Upper lobe of right lung (tissue), 1 donor: ENCODE results near the gene PDZD8. TPM values are rescaled to one million over a fixed set of nuclear protein-coding genes. Genes with fewer than 3 reads are reported as not detected.
A peak's percentile ranks its signal among the peaks of the same experiment; 100 is the strongest.

Experiments used
- ATAC-seq: fragments of 200-7000 bp; cut with Tn5 transposase; one replicate; pipeline ENCODE4 v1.9.1; 2020; ENCODE audit warnings: mild to moderate bottlenecking, moderate library complexity
- DNase-seq: peaks from one replicate; pipeline ENCODE4 v3.0.0-alpha.2; 2020
- H3K27ac ChIP-seq: fragments of 200-600 bp; one replicate; pipeline ENCODE4 v1.8.0; 2022
- H3K27me3 ChIP-seq: fragments of 200-600 bp; one replicate; pipeline ENCODE4 v1.8.0; 2022; ENCODE audit warnings: mild to moderate bottlenecking
- H3K36me3 ChIP-seq: fragments of 200-600 bp; one replicate; pipeline ENCODE4 v1.8.0; 2022
- H3K4me1 ChIP-seq: fragments of 200-600 bp; one replicate; pipeline ENCODE4 v1.8.0; 2022
- H3K4me3 ChIP-seq: fragments of 200-600 bp; one replicate; pipeline ENCODE4 v1.8.0; 2022; ENCODE audit warnings: mild to moderate bottlenecking
- H3K9me3 ChIP-seq: fragments of 200-600 bp; one replicate; pipeline ENCODE4 v1.8.0; 2022
- intact Hi-C: fragments of 100-400 bp; cut with DNase I; formaldehyde crosslinking; loops from one replicate; pipeline ENCODE4 v1.11.0; 2022
- total RNA-seq: library from RNA; stranded (reverse); fragmentation: NEBNext Ultra II Directional; extraction: Animal tissue kit (Norgen Biotek cat#: 25700); gene quantifications from one replicate; pipeline ENCODE4 v1.2.1, GENCODE V29; 2021
- TF ChIP-seq, protein P1 (sequence below): fragments of 200-600 bp; IDR thresholded peaks from one replicate; pipeline ENCODE4 v1.8.0; 2022; ENCODE audit warnings: antibody characterized with exemption
- donor health status: DM: no; HTN: yes; CAD: no; lungs with severe emphysema.

The PDZD8 gene
- total RNA-seq, 1 donor from 2014 or later, result 38.7 TPM

DNA sequence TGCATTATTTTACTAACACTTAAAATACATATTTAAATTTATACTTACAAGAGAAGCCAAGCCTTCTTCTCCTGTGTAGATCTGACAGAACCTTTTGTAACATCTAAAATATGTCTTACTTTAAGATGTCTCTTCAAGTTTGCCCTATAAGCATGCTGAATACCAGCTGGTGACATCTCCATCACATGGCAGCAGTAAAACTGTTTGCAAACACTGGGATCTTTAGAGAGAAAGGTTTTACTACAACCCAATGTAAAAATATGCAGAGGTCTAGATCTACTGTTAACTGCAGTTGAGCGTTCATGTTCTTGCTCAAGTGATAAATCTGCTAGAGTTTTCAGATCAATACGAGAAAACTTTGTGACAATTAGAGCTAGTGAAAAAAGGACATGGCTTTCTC, 23.2 kb downstream of the PDZD8 start:
- H3K27me3 ChIP-seq, result no peaks in the 10 kb centered on the region
- TF ChIP-seq, protein P1, sequence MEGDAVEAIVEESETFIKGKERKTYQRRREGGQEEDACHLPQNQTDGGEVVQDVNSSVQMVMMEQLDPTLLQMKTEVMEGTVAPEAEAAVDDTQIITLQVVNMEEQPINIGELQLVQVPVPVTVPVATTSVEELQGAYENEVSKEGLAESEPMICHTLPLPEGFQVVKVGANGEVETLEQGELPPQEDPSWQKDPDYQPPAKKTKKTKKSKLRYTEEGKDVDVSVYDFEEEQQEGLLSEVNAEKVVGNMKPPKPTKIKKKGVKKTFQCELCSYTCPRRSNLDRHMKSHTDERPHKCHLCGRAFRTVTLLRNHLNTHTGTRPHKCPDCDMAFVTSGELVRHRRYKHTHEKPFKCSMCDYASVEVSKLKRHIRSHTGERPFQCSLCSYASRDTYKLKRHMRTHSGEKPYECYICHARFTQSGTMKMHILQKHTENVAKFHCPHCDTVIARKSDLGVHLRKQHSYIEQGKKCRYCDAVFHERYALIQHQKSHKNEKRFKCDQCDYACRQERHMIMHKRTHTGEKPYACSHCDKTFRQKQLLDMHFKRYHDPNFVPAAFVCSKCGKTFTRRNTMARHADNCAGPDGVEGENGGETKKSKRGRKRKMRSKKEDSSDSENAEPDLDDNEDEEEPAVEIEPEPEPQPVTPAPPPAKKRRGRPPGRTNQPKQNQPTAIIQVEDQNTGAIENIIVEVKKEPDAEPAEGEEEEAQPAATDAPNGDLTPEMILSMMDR, result no peak
- H3K4me1 ChIP-seq, result peaks cover 8% of the 10 kb centered on the region
- H3K4me3 ChIP-seq, result no peak overlapping the region
- DNase-seq (no peak), ATAC-seq (no peak)
- no peak overlapping the region for H3K27ac ChIP-seq
- no peaks in the 10 kb centered on the region for H3K9me3 ChIP-seq
- intact Hi-C loops, result no loop called here
- H3K36me3 ChIP-seq, result no peaks in the 10 kb centered on the region

DNA sequence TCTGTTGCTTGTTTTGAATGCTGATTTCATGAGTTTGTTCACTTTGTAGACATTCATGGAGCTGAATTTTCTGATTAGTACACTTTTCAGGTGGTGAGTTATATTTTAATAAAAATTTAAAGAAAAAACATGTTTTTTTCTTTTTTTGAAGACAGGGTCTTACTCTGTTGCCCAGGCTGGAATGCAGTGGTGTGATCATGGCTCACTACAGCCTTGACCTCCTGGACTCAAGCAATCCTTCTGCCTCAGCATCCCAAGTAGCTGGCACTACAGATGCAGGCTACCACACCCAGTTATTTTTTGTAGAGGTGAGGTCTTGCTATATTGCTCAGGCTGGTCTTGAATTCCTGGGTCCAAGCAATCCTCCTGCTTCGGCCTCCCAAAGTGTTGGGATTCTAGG, 23.7 kb downstream of the PDZD8 start:
- TF ChIP-seq, protein P1, result no peak
- no peaks in the 10 kb centered on the region for H3K9me3 ChIP-seq
- intact Hi-C loops, result no loop called here
- DNase-seq (no peak), ATAC-seq (no peak)
- H3K27me3 ChIP-seq, result no peaks in the 10 kb centered on the region
- peaks cover 8% of the 10 kb centered on the region for H3K4me1 ChIP-seq
- H3K4me3 ChIP-seq, result no peak overlapping the region
- no peak overlapping the region for H3K27ac ChIP-seq
- H3K36me3 ChIP-seq, result no peaks in the 10 kb centered on the region

DNA sequence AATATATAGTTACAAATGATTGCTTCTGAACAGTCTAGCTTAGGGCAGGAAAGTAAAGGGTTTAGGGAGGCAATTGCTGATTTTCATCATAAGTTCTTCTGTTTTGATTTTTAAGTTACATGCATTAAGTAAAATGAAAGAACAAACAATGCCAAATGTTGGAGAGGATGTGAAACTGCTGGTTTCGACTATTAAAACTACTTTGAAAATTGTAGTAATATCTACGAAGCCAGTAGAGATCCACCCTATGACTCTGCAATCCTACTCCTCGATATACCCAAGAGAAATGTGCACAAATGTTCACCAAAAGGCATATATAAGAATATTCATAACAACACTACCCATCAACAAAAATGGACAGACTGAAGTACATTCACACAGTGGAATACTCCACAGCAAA, 24.3 kb downstream of the PDZD8 start:
- ATAC-seq, result no peak
- no peak overlapping the region for H3K4me3 ChIP-seq
- H3K27me3 ChIP-seq, result no peaks in the 10 kb centered on the region
- no peak for DNase-seq
- H3K36me3 ChIP-seq, result no peaks in the 10 kb centered on the region
- peaks cover 8% of the 10 kb centered on the region for H3K4me1 ChIP-seq
- TF ChIP-seq, protein P1, result no peak
- H3K27ac ChIP-seq, result no peak overlapping the region
- intact Hi-C loops, result no loop called here
- H3K9me3 ChIP-seq, result no peaks in the 10 kb centered on the region

DNA sequence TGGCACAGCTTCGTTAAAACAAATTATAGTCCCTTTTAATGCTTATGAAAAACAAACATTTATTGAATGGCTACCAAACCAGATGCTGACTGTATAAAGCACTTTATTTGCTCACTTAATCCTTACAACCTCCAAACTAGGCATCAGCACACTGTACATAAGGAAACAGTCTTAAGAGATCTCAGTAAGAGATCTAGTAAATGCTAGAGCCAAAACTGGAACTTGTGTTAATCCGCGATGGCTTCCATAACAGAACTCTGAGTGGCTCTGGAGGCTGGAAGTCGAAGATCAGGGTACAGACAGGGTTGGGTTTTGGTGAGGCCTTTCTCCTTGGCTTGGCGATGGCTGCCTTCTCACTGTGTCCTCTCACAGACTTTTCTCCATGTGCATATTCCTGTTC, 27.0 kb downstream of the PDZD8 start:
- Histone ChIP-seq H3K27me3 (no peaks in the 10 kb centered on the region), H3K36me3 (no peaks in the 10 kb centered on the region), H3K9me3 (no peaks in the 10 kb centered on the region), H3K27ac (no peak overlapping the region), H3K4me3 (no peak overlapping the region), H3K4me1 (peaks cover 4% of the 10 kb centered on the region)
- intact Hi-C loops, result no loop called here
- ATAC-seq (no peak), DNase-seq (no peak)
- TF ChIP-seq, protein P1, result no peak

DNA sequence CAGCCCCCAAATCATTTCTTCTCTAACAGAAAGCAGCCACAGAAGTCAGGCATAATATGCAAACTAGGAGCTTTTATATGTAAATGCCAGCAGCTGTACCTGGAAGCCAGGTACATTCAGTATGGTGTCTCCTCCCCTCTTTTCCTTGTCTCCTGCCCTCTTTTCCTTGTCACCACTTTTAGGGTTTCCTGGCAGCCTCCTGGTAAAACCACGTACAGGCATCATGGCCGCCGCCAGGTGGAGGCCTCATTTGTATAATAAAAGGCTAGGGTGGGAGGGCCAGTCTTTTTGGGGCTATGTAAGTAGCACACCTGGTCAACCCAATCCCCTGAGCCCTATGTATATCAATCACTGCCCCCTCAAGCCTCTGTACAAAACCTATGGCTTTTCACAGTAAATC, 28.7 kb downstream of the PDZD8 start:
- Histone ChIP-seq H3K9me3 (no peaks in the 10 kb centered on the region), H3K36me3 (no peaks in the 10 kb centered on the region), H3K4me3 (no peak overlapping the region), H3K4me1 (peaks cover 10% of the 10 kb centered on the region), H3K27me3 (no peaks in the 10 kb centered on the region), H3K27ac (no peak overlapping the region)
- intact Hi-C loops, result no loop called here
- DNase-seq (no peak), ATAC-seq (no peak)
- TF ChIP-seq, protein P1, result no peak

DNA sequence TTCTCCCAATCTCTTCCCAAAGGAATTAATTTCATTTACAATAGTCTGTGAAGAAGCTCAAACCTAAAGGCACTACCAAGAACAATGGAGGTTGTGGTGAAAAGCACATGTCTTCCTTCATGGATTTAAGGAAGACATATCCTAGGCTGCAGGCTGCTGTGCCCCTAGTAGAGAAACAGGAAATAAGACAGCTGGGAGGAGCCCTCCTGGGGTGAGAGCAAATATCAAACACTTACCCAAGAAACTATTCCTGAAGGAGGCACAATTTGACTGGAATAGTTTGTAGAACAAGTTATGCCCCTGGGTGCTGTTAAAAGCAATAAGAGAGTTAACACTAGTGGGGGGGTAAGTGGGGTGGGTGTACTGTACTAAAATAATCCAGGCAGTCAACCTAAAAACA, 30.1 kb downstream of the PDZD8 start:
- TF ChIP-seq, protein P1, result no peak
- ATAC-seq (peak; percentile 60), DNase-seq (no peak)
- Histone ChIP-seq H3K4me3 (no peak overlapping the region), H3K27me3 (no peaks in the 10 kb centered on the region), H3K9me3 (no peaks in the 10 kb centered on the region), H3K4me1 (peaks cover 10% of the 10 kb centered on the region), H3K27ac (no peak overlapping the region), H3K36me3 (no peaks in the 10 kb centered on the region)
- intact Hi-C loops, result no loop called here
